ENCODE data around the gene SPG11. TPM values are rescaled to one million over a fixed set of nuclear protein-coding genes. Genes with fewer than 3 reads are reported as not detected.
"Not testable (repeated sequence)": the region's sequence is repeated elsewhere in the genome, so short reads cannot be mapped to it uniquely, and the experiment has no call there.

SPG11 gene
- total and polyA plus RNA-seq, 7 experiments from 2014 or later = 26.1 to 137 (median 107) TPM

GRCh38 chr15:44569316-44569715 lies 94.1 kb downstream of the SPG11 start:
- intact Hi-C loops (cut with micrococcal nuclease) = no loop called here
- H3K9me3 Mint-ChIP-seq = peaks cover 0 to 6% (median 0%) of the 10 kb centered on the region in 11 donors
- peak overlapping the region in 5 of 9 donors; percentile 23 to 72 (median 59) for H3K27ac Mint-ChIP-seq
- no peaks in the 10 kb centered on the region for H3K9me3 ChIP-seq (ENCODE audit: control insufficient read depth in 2 of 3, low read length in 3 of 3)
- H3K36me3 Mint-ChIP-seq = peaks cover 10 to 56% (median 32%) of the 10 kb centered on the region in 5 donors
- ChIA-PET CTCF (interaction anchor here (0.6 to 0.9 kb wide), 2 partner anchors 23 to 146 kb away, joined by 3 to 5 read pairs; no protein-coding TSS in a partner anchor), POLR2A (interaction anchor here (1.2 kb wide), 1 partner anchor 23 kb away, joined by 3 read pairs; no protein-coding TSS in a partner anchor)
- H3K4me1 Mint-ChIP-seq = peaks cover 0 to under 1% (median 0%) of the 10 kb centered on the region in 7 donors
- no peak overlapping the region for H3K4me3 ChIP-seq (ENCODE audit: low read length)
- no peak overlapping the region for H3K4me3 Mint-ChIP-seq
- H3K27ac ChIP-seq (ENCODE audit: low read depth, low read length) = no peak overlapping the region
- DNase-seq = no peak
- no peak for ATAC-seq
- peaks cover 12 to 81% (median 12%) of the 10 kb centered on the region in 3 experiments for H3K36me3 ChIP-seq (ENCODE audit: control insufficient read depth in 2 of 3, insufficient read depth in 3 of 3, low read length in 3 of 3)
- no peaks in the 10 kb centered on the region for H3K27me3 Mint-ChIP-seq
- no peaks in the 10 kb centered on the region for H3K27me3 ChIP-seq (ENCODE audit: control insufficient read depth in 2 of 2, insufficient read depth in 2 of 2, low read length in 2 of 2)
- H3K4me1 ChIP-seq (ENCODE audit: control insufficient read depth in 2 of 2, insufficient read depth in 2 of 2, low read length in 2 of 2) = no peaks in the 10 kb centered on the region

GRCh38 chr15:44568338-44568737 lies 95.1 kb downstream of the SPG11 start:
- no peaks in the 10 kb centered on the region for H3K9me3 ChIP-seq (ENCODE audit: control insufficient read depth in 2 of 3, low read length in 3 of 3)
- no peak for DNase-seq
- no peaks in the 10 kb centered on the region for H3K4me1 ChIP-seq (ENCODE audit: control insufficient read depth in 2 of 2, insufficient read depth in 2 of 2, low read length in 2 of 2)
- ATAC-seq = no peak
- H3K36me3 ChIP-seq (ENCODE audit: control insufficient read depth in 2 of 3, insufficient read depth in 3 of 3, low read length in 3 of 3) = peaks cover 12 to 79% (median 18%) of the 10 kb centered on the region in 3 experiments
- H3K9me3 Mint-ChIP-seq = peaks cover 0 to 6% (median 0%) of the 10 kb centered on the region in 11 donors
- no peak overlapping the region for H3K27ac ChIP-seq (ENCODE audit: low read depth, low read length)
- H3K4me1 Mint-ChIP-seq = no peaks in the 10 kb centered on the region
- no peaks in the 10 kb centered on the region for H3K27me3 Mint-ChIP-seq
- no peaks in the 10 kb centered on the region for H3K27me3 ChIP-seq (ENCODE audit: control insufficient read depth in 2 of 2, insufficient read depth in 2 of 2, low read length in 2 of 2)
- H3K4me3 Mint-ChIP-seq = no peak overlapping the region
- H3K36me3 Mint-ChIP-seq = peaks cover 10 to 57% (median 34%) of the 10 kb centered on the region in 5 donors
- intact Hi-C loops (cut with micrococcal nuclease) = no loop called here
- CTCF ChIA-PET = interaction anchor here (0.7 kb wide), 1 partner anchor 21 kb away, joined by 4 read pairs; no protein-coding TSS in a partner anchor
- peak overlapping the region in 5 of 9 donors; percentile 8 to 46 (median 19) for H3K27ac Mint-ChIP-seq
- no peak overlapping the region for H3K4me3 ChIP-seq (ENCODE audit: low read length)
- POLR2A ChIA-PET = interaction anchor here (1.2 kb wide), 1 partner anchor 22 kb away, joined by 3 read pairs; no protein-coding TSS in a partner anchor

GRCh38 chr15:44566155-44566540 lies 97.3 kb downstream of the SPG11 start:
- no peak overlapping the region for H3K4me3 Mint-ChIP-seq
- H3K4me1 ChIP-seq (ENCODE audit: control insufficient read depth in 2 of 2, insufficient read depth in 2 of 2, low read length in 2 of 2) = peaks cover 0 to 6% of the 10 kb centered on the region in 2 donors
- no peak overlapping the region for H3K27ac ChIP-seq (ENCODE audit: low read depth, low read length)
- H3K9me3 Mint-ChIP-seq = peaks cover 0 to 6% (median 0%) of the 10 kb centered on the region in 11 donors
- peaks cover 12 to 75% (median 31%) of the 10 kb centered on the region in 3 experiments for H3K36me3 ChIP-seq (ENCODE audit: control insufficient read depth in 2 of 3, insufficient read depth in 3 of 3, low read length in 3 of 3)
- ChIA-PET CTCF (interaction anchor here (0.6 kb wide), 2 partner anchors 11 to 1505 kb away, joined by 3 to 4 read pairs; no protein-coding TSS in a partner anchor), POLR2A (no interaction called here)
- peaks cover 10 to 59% (median 36%) of the 10 kb centered on the region in 5 donors for H3K36me3 Mint-ChIP-seq
- intact Hi-C loops (cut with micrococcal nuclease) = no loop called here
- peak overlapping the region in 1 of 9 donors; percentile 71 for H3K27ac Mint-ChIP-seq
- DNase-seq (no peak), ATAC-seq (no peak)
- no peaks in the 10 kb centered on the region for H3K27me3 Mint-ChIP-seq
- H3K4me1 Mint-ChIP-seq = peaks cover 2 to 13% (median 9%) of the 10 kb centered on the region in 7 donors
- H3K4me3 ChIP-seq (ENCODE audit: low read length) = no peak overlapping the region
- H3K9me3 ChIP-seq (ENCODE audit: control insufficient read depth in 2 of 3, low read length in 3 of 3) = no peaks in the 10 kb centered on the region
- no peaks in the 10 kb centered on the region for H3K27me3 ChIP-seq (ENCODE audit: control insufficient read depth in 2 of 2, insufficient read depth in 2 of 2, low read length in 2 of 2)

GRCh38 chr15:44565387-44566154 lies 97.9 kb downstream of the SPG11 start:
- Mint-ChIP-seq H3K27me3 (no peaks in the 10 kb centered on the region), H3K27ac (peak overlapping the region in 3 of 9 donors; percentile 22 to 71 (median 38)), H3K4me3 (no peak overlapping the region), H3K9me3 (peaks cover 0 to 6% (median 0%) of the 10 kb centered on the region in 11 donors), H3K4me1 (peaks cover 8 to 18% (median 14%) of the 10 kb centered on the region in 7 donors), H3K36me3 (peaks cover 10 to 60% (median 35%) of the 10 kb centered on the region in 5 donors)
- Histone ChIP-seq H3K4me3 (ENCODE audit: low read length) (no peak overlapping the region), H3K9me3 (ENCODE audit: control insufficient read depth in 2 of 3, low read length in 3 of 3) (no peaks in the 10 kb centered on the region), H3K27ac (ENCODE audit: low read depth, low read length) (no peak overlapping the region), H3K36me3 (ENCODE audit: control insufficient read depth in 2 of 3, insufficient read depth in 3 of 3, low read length in 3 of 3) (peaks cover 12 to 73% (median 31%) of the 10 kb centered on the region in 3 experiments), H3K4me1 (ENCODE audit: control insufficient read depth in 2 of 2, insufficient read depth in 2 of 2, low read length in 2 of 2) (peaks cover 0 to 12% of the 10 kb centered on the region in 2 donors), H3K27me3 (ENCODE audit: control insufficient read depth in 2 of 2, insufficient read depth in 2 of 2, low read length in 2 of 2) (no peaks in the 10 kb centered on the region)
- ChIA-PET CTCF (no interaction called here), POLR2A (no interaction called here)
- ATAC-seq (no peak), DNase-seq (no peak)
- intact Hi-C loops (cut with micrococcal nuclease) = no loop called here

GRCh38 chr15:44560926-44561325 lies 102.5 kb downstream of the SPG11 start:
- H3K27me3 Mint-ChIP-seq; H3K27ac ChIP-seq (ENCODE audit: low read depth, low read length); intact Hi-C loops (cut with micrococcal nuclease); H3K9me3 Mint-ChIP-seq; H3K9me3 ChIP-seq (ENCODE audit: control insufficient read depth in 2 of 3, low read length in 3 of 3); H3K27me3 ChIP-seq (ENCODE audit: control insufficient read depth in 2 of 2, insufficient read depth in 2 of 2, low read length in 2 of 2); H3K4me3 ChIP-seq (ENCODE audit: low read length); CTCF ChIA-PET: not testable (repeated sequence)
- DNase-seq = peak in 6 of 9 donors; percentile 28 to 65 (median 48)
- ATAC-seq = peak; percentile 81
- H3K27ac Mint-ChIP-seq = peak overlapping the region; percentile 18 to 84 (median 67)
- H3K36me3 Mint-ChIP-seq = peaks cover 14 to 49% (median 37%) of the 10 kb centered on the region in 5 donors
- Histone ChIP-seq H3K36me3 (ENCODE audit: control insufficient read depth in 2 of 3, insufficient read depth in 3 of 3, low read length in 3 of 3) (peaks cover 14 to 72% (median 33%) of the 10 kb centered on the region in 3 experiments), H3K4me1 (ENCODE audit: control insufficient read depth in 2 of 2, insufficient read depth in 2 of 2, low read length in 2 of 2) (peaks cover 0 to 23% of the 10 kb centered on the region in 2 donors)
- H3K4me3 Mint-ChIP-seq = peak overlapping the region in 8 of 10 donors; percentile 5 to 58 (median 30)
- peaks cover 19 to 43% (median 38%) of the 10 kb centered on the region in 7 donors for H3K4me1 Mint-ChIP-seq
- POLR2A ChIA-PET = interaction anchor here (1.1 kb wide), 1 partner anchor 14 kb away, joined by 3 read pairs; no protein-coding TSS in a partner anchor

GRCh38 chr15:44554934-44555723 lies 108.3 kb downstream of the SPG11 start:
- H3K4me3 ChIP-seq (ENCODE audit: low read length) = no peak overlapping the region
- H3K27ac ChIP-seq (ENCODE audit: low read depth, low read length) = peak overlapping the region; percentile 9
- H3K9me3 ChIP-seq (ENCODE audit: control insufficient read depth in 2 of 3, low read length in 3 of 3) = no peaks in the 10 kb centered on the region
- H3K36me3 Mint-ChIP-seq = peaks cover 7 to 34% (median 24%) of the 10 kb centered on the region in 5 donors
- H3K27me3 Mint-ChIP-seq = no peaks in the 10 kb centered on the region
- H3K27ac Mint-ChIP-seq = peak overlapping the region; percentile 14 to 85 (median 82)
- POLR2A ChIA-PET = interaction anchor here (1.0 to 3.0 kb wide), 3 partner anchors 9 to 18 kb away, joined by 3 to 19 read pairs (median 5); partner anchors contain the start of gene EIF3J
- ATAC-seq (peak; percentile 50), DNase-seq (peak in 6 of 9 donors; percentile 20 to 50 (median 43))
- CTCF ChIA-PET = interaction anchor here (0.6 to 0.7 kb wide), 2 partner anchors 108 to 128 kb away, joined by 3 read pairs; partner anchors contain the start of gene SPG11
- no peaks in the 10 kb centered on the region for H3K9me3 Mint-ChIP-seq
- H3K4me1 Mint-ChIP-seq = peaks cover 21 to 53% (median 45%) of the 10 kb centered on the region in 7 donors
- H3K4me1 ChIP-seq (ENCODE audit: control insufficient read depth in 2 of 2, insufficient read depth in 2 of 2, low read length in 2 of 2) = peaks cover 3 to 26% of the 10 kb centered on the region in 2 donors
- peak overlapping the region in 9 of 10 donors; percentile 5 to 83 (median 59) for H3K4me3 Mint-ChIP-seq
- intact Hi-C loops (cut with micrococcal nuclease) = loop anchor here in 1 of 2 donors (2.0 kb wide), 1 partner anchor 18 kb away; the partner anchor contains the start of gene EIF3J
- peaks cover 9 to 61% (median 24%) of the 10 kb centered on the region in 3 experiments for H3K36me3 ChIP-seq (ENCODE audit: control insufficient read depth in 2 of 3, insufficient read depth in 3 of 3, low read length in 3 of 3)
- H3K27me3 ChIP-seq (ENCODE audit: control insufficient read depth in 2 of 2, insufficient read depth in 2 of 2, low read length in 2 of 2) = no peaks in the 10 kb centered on the region
